ENCODE results near the gene RASAL2. TPM values are rescaled to one million over a fixed set of nuclear protein-coding genes. Genes with fewer than 3 reads are reported as not detected.
A peak's percentile ranks its signal among the peaks of the same experiment; 100 is the strongest.

RASAL2 gene
- total RNA-seq, 1 experiment from 2014 or later = 36.8 TPM

DNA sequence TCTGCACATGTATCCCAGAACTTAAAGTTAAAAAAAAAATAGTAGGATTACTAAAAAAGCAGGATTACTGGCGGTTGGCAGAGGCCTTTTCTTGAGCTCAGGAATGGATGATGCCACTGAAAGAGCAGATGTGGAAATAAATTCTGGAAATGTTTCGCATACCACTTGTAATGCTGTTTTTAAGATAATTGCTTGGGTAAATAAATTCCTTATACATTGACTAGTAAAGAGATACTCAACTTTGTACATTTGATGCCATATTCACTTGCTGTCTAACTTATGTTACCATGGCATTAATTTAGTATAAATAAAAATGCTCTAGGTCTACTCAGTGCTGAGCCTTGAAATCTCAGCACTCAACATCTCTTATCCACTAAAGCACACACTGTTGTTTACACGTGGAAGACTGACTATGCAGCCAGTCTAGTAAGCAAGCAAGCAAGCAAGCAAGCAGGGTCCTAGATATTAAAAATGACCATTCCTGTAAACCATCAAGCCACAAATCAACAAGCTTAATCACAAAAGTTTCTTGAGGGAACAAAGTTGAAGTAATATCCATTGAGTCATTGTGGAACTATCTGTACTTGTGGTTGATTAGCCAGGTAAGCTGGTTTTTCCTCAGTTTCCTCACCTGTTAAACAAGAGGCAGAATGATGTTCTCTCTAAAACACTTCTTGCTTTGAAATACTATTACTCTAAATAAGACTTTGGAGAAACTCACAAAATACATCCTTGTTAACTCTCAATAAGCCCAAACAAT, 1.7 kb upstream of the RASAL2 start:
- H3K27ac Mint-ChIP-seq (ENCODE audit: unreplicated experiment) = peak overlapping the region; percentile 92
- ChIA-PET CTCF (no interaction called here), POLR2A (interaction anchor here (0.6 kb wide), 1 partner anchor 64 kb away, joined by 4 read pairs; no protein-coding TSS in a partner anchor)
- peaks cover 16% of the 10 kb centered on the region for H3K36me3 Mint-ChIP-seq (ENCODE audit: insufficient read depth, unreplicated experiment)
- TF ChIP-seq, protein P1, sequence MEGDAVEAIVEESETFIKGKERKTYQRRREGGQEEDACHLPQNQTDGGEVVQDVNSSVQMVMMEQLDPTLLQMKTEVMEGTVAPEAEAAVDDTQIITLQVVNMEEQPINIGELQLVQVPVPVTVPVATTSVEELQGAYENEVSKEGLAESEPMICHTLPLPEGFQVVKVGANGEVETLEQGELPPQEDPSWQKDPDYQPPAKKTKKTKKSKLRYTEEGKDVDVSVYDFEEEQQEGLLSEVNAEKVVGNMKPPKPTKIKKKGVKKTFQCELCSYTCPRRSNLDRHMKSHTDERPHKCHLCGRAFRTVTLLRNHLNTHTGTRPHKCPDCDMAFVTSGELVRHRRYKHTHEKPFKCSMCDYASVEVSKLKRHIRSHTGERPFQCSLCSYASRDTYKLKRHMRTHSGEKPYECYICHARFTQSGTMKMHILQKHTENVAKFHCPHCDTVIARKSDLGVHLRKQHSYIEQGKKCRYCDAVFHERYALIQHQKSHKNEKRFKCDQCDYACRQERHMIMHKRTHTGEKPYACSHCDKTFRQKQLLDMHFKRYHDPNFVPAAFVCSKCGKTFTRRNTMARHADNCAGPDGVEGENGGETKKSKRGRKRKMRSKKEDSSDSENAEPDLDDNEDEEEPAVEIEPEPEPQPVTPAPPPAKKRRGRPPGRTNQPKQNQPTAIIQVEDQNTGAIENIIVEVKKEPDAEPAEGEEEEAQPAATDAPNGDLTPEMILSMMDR (IDR thresholded peaks at IDR 0.05; ENCODE audit: insufficient read depth in 1 of 2, low read depth in 1 of 2, low read length in 1 of 2, severe bottlenecking in 1 of 2, unreplicated experiment in 1 of 2) = no peak
- peak overlapping the region; percentile 92 for H3K4me3 Mint-ChIP-seq (ENCODE audit: unreplicated experiment)
- H3K27me3 Mint-ChIP-seq (ENCODE audit: insufficient read depth, unreplicated experiment) = no peaks in the 10 kb centered on the region
- peaks cover 15% of the 10 kb centered on the region for H3K4me1 Mint-ChIP-seq (ENCODE audit: low read depth, unreplicated experiment)
- H3K4me3 ChIP-seq (ENCODE audit: low read depth, low read length) = peak overlapping the region; percentile 55; the same call in 1 of the 2 replicates
- intact Hi-C loops (cut with micrococcal nuclease; ENCODE audit: unreplicated experiment) = loop anchor here (2.0 to 5.0 kb wide), 3 partner anchors 31 to 190 kb away; no protein-coding TSS in a partner anchor
- H3K27me3 ChIP-seq (replicated peaks; ENCODE audit: control insufficient read depth, insufficient read depth, low read length) = no peaks in the 10 kb centered on the region
- H3K4me1 ChIP-seq = peaks cover 23% of the 10 kb centered on the region
- H3K36me3 ChIP-seq (ENCODE audit: control insufficient read depth, insufficient read depth, low read length) = no peaks in the 10 kb centered on the region
- no peaks in the 10 kb centered on the region for H3K9me3 ChIP-seq
- peak in 1 of 2 experiments; percentile 30 for DNase-seq
- no TSS peak for BruUV-seq (replicated peaks)
- H3K9me3 Mint-ChIP-seq (ENCODE audit: unreplicated experiment) = no peaks in the 10 kb centered on the region

DNA sequence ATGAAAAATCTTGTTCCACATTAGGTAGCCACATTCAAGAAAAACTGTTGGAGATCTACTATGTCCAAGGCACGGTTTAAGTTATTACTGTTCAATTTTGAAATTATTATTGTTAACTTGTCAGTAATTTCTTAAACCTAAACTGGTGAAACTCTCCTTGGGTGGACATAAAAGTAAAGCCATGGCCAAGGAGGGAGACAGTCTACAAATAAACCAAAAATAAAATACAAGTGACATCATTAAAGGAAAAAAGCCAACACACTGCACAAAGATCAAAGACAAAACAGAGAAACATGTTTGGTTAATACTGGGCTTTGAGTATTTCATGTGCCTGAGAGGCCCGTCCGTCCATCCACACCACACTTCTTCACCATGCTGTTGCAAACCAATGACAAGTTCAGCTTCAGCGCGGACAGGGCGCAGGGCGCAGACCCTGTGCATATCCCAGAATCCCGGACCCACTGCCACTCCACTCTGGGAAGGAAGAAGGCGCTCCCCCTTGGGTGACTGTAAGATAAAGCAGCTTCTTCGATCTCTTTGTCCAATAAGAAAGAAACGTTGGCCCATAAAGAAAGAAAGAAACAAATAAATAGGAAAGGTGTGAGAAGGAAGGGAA, 918 bp upstream of the RASAL2 start:
- intact Hi-C loops (cut with micrococcal nuclease; ENCODE audit: unreplicated experiment) = loop anchor here (1.0 to 5.0 kb wide), 5 partner anchors 32 to 189 kb away; no protein-coding TSS in a partner anchor
- Histone ChIP-seq H3K27me3 (replicated peaks; ENCODE audit: control insufficient read depth, insufficient read depth, low read length) (no peaks in the 10 kb centered on the region), H3K4me3 (ENCODE audit: low read depth, low read length) (peak overlapping the region; percentile 55), H3K9me3 (no peaks in the 10 kb centered on the region), H3K4me1 (peaks cover 31% of the 10 kb centered on the region), H3K36me3 (ENCODE audit: control insufficient read depth, insufficient read depth, low read length) (no peaks in the 10 kb centered on the region)
- CTCF ChIA-PET = interaction anchor here (0.8 to 1.6 kb wide), 3 partner anchors 41 to 61 kb away, joined by 4 to 13 read pairs (median 5); no protein-coding TSS in a partner anchor
- Mint-ChIP-seq H3K27ac (ENCODE audit: unreplicated experiment) (peak overlapping the region; percentile 92), H3K4me3 (ENCODE audit: unreplicated experiment) (peak overlapping the region; percentile 92), H3K4me1 (ENCODE audit: low read depth, unreplicated experiment) (peaks cover 22% of the 10 kb centered on the region), H3K27me3 (ENCODE audit: insufficient read depth, unreplicated experiment) (no peaks in the 10 kb centered on the region), H3K36me3 (ENCODE audit: insufficient read depth, unreplicated experiment) (peaks cover 16% of the 10 kb centered on the region), H3K9me3 (ENCODE audit: unreplicated experiment) (no peaks in the 10 kb centered on the region)
- TF ChIP-seq, protein P1 (IDR thresholded peaks at IDR 0.05; ENCODE audit: insufficient read depth in 1 of 2, low read depth in 1 of 2, low read length in 1 of 2, severe bottlenecking in 1 of 2, unreplicated experiment in 1 of 2) = no peak
- peak in 1 of 2 experiments; percentile 62 for DNase-seq
- POLR2A ChIA-PET = interaction anchor here (1.2 kb wide), 1 partner anchor 33 kb away, joined by 8 read pairs; no protein-coding TSS in a partner anchor
- BruUV-seq (replicated peaks) = TSS peak; percentile 82

DNA sequence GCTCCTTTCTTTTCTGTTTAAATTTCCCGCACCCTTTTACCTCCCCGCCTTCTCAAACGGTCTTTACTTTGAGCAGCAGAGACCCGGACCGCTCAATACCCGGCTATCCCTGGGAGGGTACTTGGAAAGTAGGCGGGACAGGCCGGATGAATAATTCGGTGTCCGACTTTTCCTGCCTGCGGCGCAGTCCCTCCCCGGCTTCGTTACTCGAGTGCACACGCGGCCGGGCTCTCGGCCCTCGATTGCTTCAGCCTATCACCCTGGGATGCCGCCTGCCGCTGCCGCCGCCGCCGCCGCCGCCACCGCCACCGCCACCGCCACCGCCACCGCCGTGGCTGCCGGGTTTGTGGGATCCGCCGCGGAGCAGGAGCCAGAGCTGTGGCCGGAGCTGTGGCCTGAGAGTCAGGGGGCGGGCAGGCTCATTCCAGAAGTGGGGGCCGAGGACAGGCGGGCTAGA, 382 bp upstream of the RASAL2 start:
- H3K36me3 Mint-ChIP-seq (ENCODE audit: insufficient read depth, unreplicated experiment) = peaks cover 11% of the 10 kb centered on the region
- H3K9me3 ChIP-seq = no peaks in the 10 kb centered on the region
- peak overlapping the region; percentile 92 for H3K27ac Mint-ChIP-seq (ENCODE audit: unreplicated experiment)
- POLR2A ChIA-PET = interaction anchor here (0.6 to 1.2 kb wide), 3 partner anchors 32 to 167 kb away, joined by 5 to 8 read pairs (median 6); no protein-coding TSS in a partner anchor
- no peaks in the 10 kb centered on the region for H3K27me3 ChIP-seq (replicated peaks; ENCODE audit: control insufficient read depth, insufficient read depth, low read length)
- no peaks in the 10 kb centered on the region for H3K9me3 Mint-ChIP-seq (ENCODE audit: unreplicated experiment)
- DNase-seq = peak; percentile 95 to 97
- peaks cover 34% of the 10 kb centered on the region for H3K4me1 ChIP-seq
- CTCF ChIA-PET = interaction anchor here (0.6 to 1.6 kb wide), 6 partner anchors 33 to 477 kb away, joined by 3 to 13 read pairs (median 4); no protein-coding TSS in a partner anchor
- no peaks in the 10 kb centered on the region for H3K36me3 ChIP-seq (ENCODE audit: control insufficient read depth, insufficient read depth, low read length)
- H3K4me1 Mint-ChIP-seq (ENCODE audit: low read depth, unreplicated experiment) = peaks cover 27% of the 10 kb centered on the region
- intact Hi-C loops (cut with micrococcal nuclease; ENCODE audit: unreplicated experiment) = loop anchor here (1.0 to 5.0 kb wide), 5 partner anchors 33 to 189 kb away; no protein-coding TSS in a partner anchor
- H3K4me3 Mint-ChIP-seq (ENCODE audit: unreplicated experiment) = peak overlapping the region; percentile 92
- TF ChIP-seq, protein P1 (IDR thresholded peaks at IDR 0.05; ENCODE audit: insufficient read depth in 1 of 2, low read depth in 1 of 2, low read length in 1 of 2, severe bottlenecking in 1 of 2, unreplicated experiment in 1 of 2) = no peak
- no TSS peak for BruUV-seq (replicated peaks)
- peak overlapping the region; percentile 99 for H3K4me3 ChIP-seq (ENCODE audit: low read depth, low read length)
- no peaks in the 10 kb centered on the region for H3K27me3 Mint-ChIP-seq (ENCODE audit: insufficient read depth, unreplicated experiment)
